Loucy (cell line): ENCODE data around the gene TMEM163.
"Not testable (repeated sequence)": the region's sequence is repeated elsewhere in the genome, so short reads cannot be mapped to it uniquely, and the experiment has no call there.

Experiments
- H2AFZ ChIP-seq: fragments of 200-600 bp; sonication (generic); 2 replicates; pipeline ENCODE4 v1.6.0; 2016; ENCODE audit warnings: antibody characterized with exemption, mild to moderate bottlenecking, low read length, moderate library complexity
- H3F3A ChIP-seq: fragments of 200-600 bp; 2 replicates; pipeline ENCODE4 v1.6.0; 2016; ENCODE audit warnings: antibody characterized with exemption, low read depth, mild to moderate bottlenecking
- H3K27me3 ChIP-seq: fragments of 200-600 bp; sonication (generic); 2 replicates; pipeline ENCODE4 v1.6.1; 2014; ENCODE audit warnings: low read length, mild to moderate bottlenecking; ENCODE audit not compliant: insufficient read depth, poor library complexity, severe bottlenecking
- H3K36me3 ChIP-seq: fragments of 200-600 bp; sonication (generic); 2 replicates; pipeline ENCODE4 v1.6.1; 2016; ENCODE audit warnings: low read length; ENCODE audit not compliant: insufficient read depth
- H3K4me1 ChIP-seq: fragments of 200-600 bp; sonication (generic); 2 replicates; pipeline ENCODE4 v1.5.1; 2014; ENCODE audit warnings: low read length, mild to moderate bottlenecking; ENCODE audit not compliant: insufficient read depth, poor library complexity, severe bottlenecking
- H3K4me2 ChIP-seq: fragments of 200-600 bp; sonication (generic); 2 replicates; pipeline ENCODE4 v1.6.0; 2014; ENCODE audit warnings: antibody characterized with exemption, low read length, low read depth, mild to moderate bottlenecking; ENCODE audit not compliant: poor library complexity, severe bottlenecking
- H3K4me3 ChIP-seq: fragments of 200-600 bp; sonication (generic); 2 replicates; pipeline ENCODE4 v1.5.1; 2014; ENCODE audit warnings: low read length, mild to moderate bottlenecking, mixed read lengths; ENCODE audit not compliant: poor library complexity, severe bottlenecking
- H3K79me2 ChIP-seq: fragments of 200-600 bp; sonication (generic); 2 replicates; pipeline ENCODE4 v1.6.1; 2014; ENCODE audit warnings: low read length; ENCODE audit not compliant: insufficient read depth
- H3K9ac ChIP-seq: fragments of 200-600 bp; sonication (generic); 2 replicates; pipeline ENCODE4 v1.6.0; 2014; ENCODE audit warnings: mild to moderate bottlenecking, low read depth, low read length, moderate library complexity; ENCODE audit not compliant: poor library complexity, severe bottlenecking
- H3K9me2 ChIP-seq: fragments of 200-600 bp; sonication (generic); replicated peaks from 2 replicates; pipeline ENCODE4 v1.6.1; 2016; ENCODE audit warnings: low read depth, low read length, mixed read lengths
- H3K9me3 ChIP-seq: fragments of 200-600 bp; sonication (generic); 2 replicates; pipeline ENCODE4 v1.6.1; 2014; ENCODE audit warnings: mild to moderate bottlenecking, antibody characterized with exemption, low read length, low read depth; ENCODE audit not compliant: insufficient read depth
- H4K20me1 ChIP-seq: fragments of 200-600 bp; sonication (generic); 2 replicates; pipeline ENCODE4 v1.6.0; 2014; ENCODE audit warnings: antibody characterized with exemption, low read length, mild to moderate bottlenecking; ENCODE audit not compliant: insufficient read depth, poor library complexity, severe bottlenecking
- CTCF ChIP-seq: fragments of 200-600 bp; sonication (generic); conservative IDR thresholded peaks from 2 replicates; pipeline ENCODE4 v1.5.1; 2014; ENCODE audit warnings: mild to moderate bottlenecking, antibody characterized with exemption, low read length
- EZH2phosphoT487 ChIP-seq: fragments of 200-600 bp; IDR thresholded peaks from 2 replicates; pipeline ENCODE4 v1.6.1; 2018; ENCODE audit warnings: antibody characterized with exemption, mild to moderate bottlenecking, moderate library complexity, borderline replicate concordance

TMEM163 gene

DNA sequence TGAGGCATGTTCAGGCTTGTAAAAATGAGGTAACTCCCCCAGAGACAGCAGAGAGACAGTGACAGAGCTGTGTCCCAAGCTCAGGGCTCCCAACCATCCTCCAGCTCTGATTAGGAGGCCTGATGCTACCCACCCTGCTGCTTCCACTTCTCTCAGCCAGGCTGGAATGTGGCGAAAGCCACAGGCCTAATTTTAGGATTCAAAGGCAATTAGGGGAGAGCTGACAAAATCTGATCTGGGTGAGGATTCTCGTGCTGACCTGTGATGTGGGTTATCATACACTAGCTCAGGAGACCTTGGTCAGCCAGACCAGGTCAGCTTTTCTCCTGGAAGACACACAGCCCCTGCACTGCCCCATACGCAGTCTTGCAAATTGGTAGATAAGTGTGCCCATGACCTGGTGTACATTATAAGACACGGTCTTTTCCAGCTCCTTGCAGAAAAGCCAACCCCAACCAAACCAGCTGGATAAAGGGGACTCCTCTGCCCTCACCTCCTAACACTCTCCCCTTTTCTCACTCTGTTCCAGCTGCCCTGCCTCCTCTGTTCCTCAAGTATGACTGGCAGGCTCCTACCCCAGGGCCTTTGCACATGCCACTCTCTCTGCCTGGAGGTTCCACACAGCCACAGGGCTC is 239.0 kb downstream of the TMEM163 start:
- no peaks in the 10 kb centered on the region for H3K9me3 ChIP-seq
- H3K27me3 ChIP-seq = no peaks in the 10 kb centered on the region
- H2AFZ ChIP-seq = no peak overlapping the region
- H4K20me1 ChIP-seq = no peaks in the 10 kb centered on the region
- no peak overlapping the region for H3K4me2 ChIP-seq
- no peak overlapping the region for H3K9ac ChIP-seq
- TF ChIP-seq EZH2phosphoT487 = no peak
- no peak overlapping the region for H3K4me3 ChIP-seq
- no peaks in the 10 kb centered on the region for H3K9me2 ChIP-seq
- H3K4me1 ChIP-seq = no peaks in the 10 kb centered on the region
- no peaks in the 10 kb centered on the region for H3K79me2 ChIP-seq
- H3F3A ChIP-seq = no peaks in the 10 kb centered on the region
- H3K36me3 ChIP-seq = no peaks in the 10 kb centered on the region

- not testable (repeated sequence) for H4K20me1 ChIP-seq, H3K9ac ChIP-seq, H2AFZ ChIP-seq, H3K4me3 ChIP-seq, H3K9me3 ChIP-seq, H3K4me2 ChIP-seq, H3K27me3 ChIP-seq, H3F3A ChIP-seq, H3K36me3 ChIP-seq, H3K79me2 ChIP-seq, H3K9me2 ChIP-seq, H3K4me1 ChIP-seq
These were observed 241.8 kb downstream of the TMEM163 start for GRCh38 chr2:134476982-134477381.

- Histone ChIP-seq H3F3A (no peaks in the 10 kb centered on the region), H3K9me2 (no peaks in the 10 kb centered on the region), H2AFZ (no peak overlapping the region), H3K4me1 (no peaks in the 10 kb centered on the region), H3K27me3 (no peaks in the 10 kb centered on the region), H4K20me1 (no peaks in the 10 kb centered on the region), H3K36me3 (no peaks in the 10 kb centered on the region), H3K4me3 (no peak overlapping the region), H3K9ac (no peak overlapping the region), H3K79me2 (no peaks in the 10 kb centered on the region), H3K4me2 (no peak overlapping the region), H3K9me3 (no peaks in the 10 kb centered on the region)
- no peak for TF ChIP-seq CTCF
- TF ChIP-seq EZH2phosphoT487 = no peak
These were observed 248.1 kb downstream of the TMEM163 start for GRCh38 chr2:134470561-134471168.

DNA sequence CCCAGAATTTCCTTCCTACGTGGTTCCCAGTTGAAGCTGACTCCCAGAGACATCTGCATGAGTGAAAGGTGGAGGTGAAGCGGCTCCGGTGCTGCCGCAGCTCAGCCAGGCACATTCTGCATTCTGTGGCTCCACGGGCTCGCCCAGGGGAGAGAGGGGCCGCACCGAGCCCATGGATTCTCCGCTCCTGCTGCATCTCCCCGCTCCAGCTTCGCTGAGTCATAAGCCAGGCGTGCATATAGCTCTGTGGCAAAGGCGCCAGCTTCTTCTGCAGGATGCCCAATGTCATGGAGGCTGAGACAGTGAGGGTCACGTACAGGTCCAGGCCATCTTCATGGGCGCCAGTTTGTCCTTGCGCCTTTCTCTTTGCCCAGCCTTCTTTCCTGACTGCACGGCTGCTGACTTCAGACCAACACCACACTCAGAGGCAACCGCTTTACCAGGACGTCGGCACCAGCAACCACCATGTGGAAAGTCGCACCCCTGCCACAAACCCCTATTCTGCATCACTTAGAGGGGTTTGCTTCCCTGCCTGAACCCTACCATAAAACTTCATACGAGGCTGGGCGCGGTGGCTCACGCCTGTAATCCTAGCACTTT is 249.2 kb downstream of the TMEM163 start:
- Histone ChIP-seq H3K79me2 (no peaks in the 10 kb centered on the region), H3K36me3 (no peaks in the 10 kb centered on the region), H3K27me3 (no peaks in the 10 kb centered on the region), H3K9me2 (no peaks in the 10 kb centered on the region), H3K4me2 (no peak overlapping the region), H4K20me1 (no peaks in the 10 kb centered on the region), H3K9me3 (no peaks in the 10 kb centered on the region), H2AFZ (no peak overlapping the region), H3K4me3 (no peak overlapping the region), H3F3A (no peaks in the 10 kb centered on the region), H3K4me1 (no peaks in the 10 kb centered on the region), H3K9ac (no peak overlapping the region)
- TF ChIP-seq EZH2phosphoT487 (no peak), CTCF (no peak)
